Tibial artery (tissue), 4 donors: ENCODE results near the gene PIGN.
A peak's percentile ranks its signal among the peaks of the same experiment; 100 is the strongest.
"Not testable (repeated sequence)": the region's sequence is repeated elsewhere in the genome, so short reads cannot be mapped to it uniquely, and the experiment has no call there.

Source experiments
- DNase-seq, 2 donors: peaks; one replicate each; pipeline ENCODE4 v3.0.0-alpha.2; 2019
- H3K27ac ChIP-seq, 2 donors: fragments of 200-600 bp; sonication (generic) in 1 of 2; 1 replicate in 1 of 2; 2 replicates in 1 of 2; pipeline ENCODE4 v1.5.1; 2018 to 2019; ENCODE audit warnings: mild to moderate bottlenecking in 1 of 2
- H3K27me3 ChIP-seq, 2 donors: fragments of 200-600 bp; sonication (generic) in 1 of 2; one replicate each; pipeline versions ENCODE4 v1.5.1 to v1.6.0; 2016 to 2019
- H3K36me3 ChIP-seq, 3 donors: fragments of 200-600 bp; sonication (generic) in 2 of 3; one replicate each; pipeline ENCODE4 v1.5.1; 2016 to 2019; ENCODE audit warnings: mild to moderate bottlenecking in 2 of 3
- H3K4me1 ChIP-seq, 4 donors: fragments of 200-600 bp; sonication (generic) in 2 of 4; 1 replicate in 3 of 4; 2 replicates in 1 of 4; pipeline ENCODE4 v1.5.1; 2016 to 2019
- H3K4me3 ChIP-seq, 2 donors: fragments of 200-600 bp; sonication (generic) in 1 of 2; 1 replicate in 1 of 2; 2 replicates in 1 of 2; pipeline ENCODE4 v1.5.1; 2018 to 2019; ENCODE audit warnings: mild to moderate bottlenecking in 2 of 2
- H3K9me3 ChIP-seq, 3 donors: fragments of 200-600 bp; sonication (generic) in 1 of 3; one replicate each; pipeline ENCODE4 v1.5.1; 2016 to 2019
- intact Hi-C: fragments of 100-400 bp; cut with DNase I; formaldehyde crosslinking; loops from one replicate; pipeline ENCODE4 v1.15.0; 2023; ENCODE audit warnings: low total_unique reads
- TF ChIP-seq, protein P1 (sequence below), 2 experiments: fragments of 200-600 bp in 1 of 2; fragments of 450-650 bp in 1 of 2; IDR thresholded peaks; one replicate each; pipeline ENCODE4 v1.5.1; 2017 to 2019; ENCODE audit warnings: antibody characterized with exemption in 2 of 2, mild to moderate bottlenecking in 1 of 2, moderate library complexity in 1 of 2

The PIGN gene

DNA sequence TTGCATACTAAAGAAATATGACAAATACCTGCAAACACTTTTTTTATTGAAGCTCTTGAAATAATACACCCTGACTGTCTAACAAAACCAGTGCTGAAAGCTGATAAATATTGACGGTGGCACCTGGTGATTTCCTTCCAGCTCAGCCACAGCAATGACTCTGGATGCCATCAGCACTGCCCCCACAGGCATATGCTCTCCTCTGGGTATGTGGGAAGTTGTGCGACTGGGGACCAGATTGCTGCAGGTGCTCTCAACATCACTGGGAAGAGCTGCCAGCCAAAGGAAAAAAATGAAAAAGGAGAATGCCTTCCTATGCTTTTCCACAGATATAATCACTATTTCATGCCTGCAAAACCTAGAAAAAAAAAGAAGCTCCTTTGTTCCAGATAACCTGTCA is 141.5 kb downstream of the PIGN start:
- no peaks in the 10 kb centered on the region for H3K4me1 ChIP-seq
- DNase-seq, result no peak
- H3K27ac ChIP-seq, result no peak overlapping the region
- no peak overlapping the region for H3K4me3 ChIP-seq
- intact Hi-C loops, result no loop called here
- H3K27me3 ChIP-seq, result no peaks in the 10 kb centered on the region
- H3K9me3 ChIP-seq, result no peaks in the 10 kb centered on the region
- TF ChIP-seq, protein P1, sequence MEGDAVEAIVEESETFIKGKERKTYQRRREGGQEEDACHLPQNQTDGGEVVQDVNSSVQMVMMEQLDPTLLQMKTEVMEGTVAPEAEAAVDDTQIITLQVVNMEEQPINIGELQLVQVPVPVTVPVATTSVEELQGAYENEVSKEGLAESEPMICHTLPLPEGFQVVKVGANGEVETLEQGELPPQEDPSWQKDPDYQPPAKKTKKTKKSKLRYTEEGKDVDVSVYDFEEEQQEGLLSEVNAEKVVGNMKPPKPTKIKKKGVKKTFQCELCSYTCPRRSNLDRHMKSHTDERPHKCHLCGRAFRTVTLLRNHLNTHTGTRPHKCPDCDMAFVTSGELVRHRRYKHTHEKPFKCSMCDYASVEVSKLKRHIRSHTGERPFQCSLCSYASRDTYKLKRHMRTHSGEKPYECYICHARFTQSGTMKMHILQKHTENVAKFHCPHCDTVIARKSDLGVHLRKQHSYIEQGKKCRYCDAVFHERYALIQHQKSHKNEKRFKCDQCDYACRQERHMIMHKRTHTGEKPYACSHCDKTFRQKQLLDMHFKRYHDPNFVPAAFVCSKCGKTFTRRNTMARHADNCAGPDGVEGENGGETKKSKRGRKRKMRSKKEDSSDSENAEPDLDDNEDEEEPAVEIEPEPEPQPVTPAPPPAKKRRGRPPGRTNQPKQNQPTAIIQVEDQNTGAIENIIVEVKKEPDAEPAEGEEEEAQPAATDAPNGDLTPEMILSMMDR (IDR thresholded peaks at IDR 0.05), result no peak
- H3K36me3 ChIP-seq, result peaks cover 0 to 15% (median 8%) of the 10 kb centered on the region in 3 donors

GRCh38 chr18:62044490-62045000 is 142.3 kb downstream of the PIGN start:
- intact Hi-C loops, result no loop called here
- TF ChIP-seq, protein P1 (IDR thresholded peaks at IDR 0.05), result no peak
- Histone ChIP-seq H3K4me3 (no peak overlapping the region), H3K27me3 (no peaks in the 10 kb centered on the region), H3K27ac (no peak overlapping the region), H3K4me1 (no peaks in the 10 kb centered on the region), H3K36me3 (peaks cover 0 to 15% (median 8%) of the 10 kb centered on the region in 3 donors), H3K9me3 (no peaks in the 10 kb centered on the region)
- no peak for DNase-seq

GRCh38 chr18:62037989-62038778 is 148.7 kb downstream of the PIGN start:
- H3K27ac ChIP-seq, result peak overlapping the region; percentile 19 to 22
- TF ChIP-seq, protein P1 (IDR thresholded peaks at IDR 0.05), result no peak
- no peak overlapping the region for H3K4me3 ChIP-seq
- peaks cover 0 to 16% (median 7%) of the 10 kb centered on the region in 4 donors for H3K4me1 ChIP-seq
- DNase-seq, result no peak
- peaks cover 0 to 5% (median 0%) of the 10 kb centered on the region in 3 donors for H3K36me3 ChIP-seq
- H3K27me3 ChIP-seq, result no peaks in the 10 kb centered on the region
- intact Hi-C loops, result loop anchor here (10.0 kb wide), 1 partner anchor 403 kb away; no protein-coding TSS in a partner anchor
- H3K9me3 ChIP-seq, result no peaks in the 10 kb centered on the region

GRCh38 chr18:62037012-62037742 is 149.7 kb downstream of the PIGN start:
- Histone ChIP-seq H3K27ac (peak overlapping the region in 1 of 2 donors; percentile 19), H3K27me3 (no peaks in the 10 kb centered on the region), H3K4me3 (no peak overlapping the region), H3K9me3 (no peaks in the 10 kb centered on the region), H3K4me1 (peaks cover 0 to 16% (median 7%) of the 10 kb centered on the region in 4 donors), H3K36me3 (peaks cover 0 to 5% (median 0%) of the 10 kb centered on the region in 3 donors)
- TF ChIP-seq, protein P1 (IDR thresholded peaks at IDR 0.05), result no peak
- no peak for DNase-seq
- intact Hi-C loops, result loop anchor here (10.0 kb wide), 1 partner anchor 402 kb away; no protein-coding TSS in a partner anchor

GRCh38 chr18:62034286-62034685 is 152.6 kb downstream of the PIGN start:
- H3K4me3 ChIP-seq, H3K27me3 ChIP-seq, H3K27ac ChIP-seq, H3K36me3 ChIP-seq, H3K9me3 ChIP-seq, DNase-seq: not testable (repeated sequence)
- intact Hi-C loops, result loop anchor here (10.0 kb wide), 1 partner anchor 399 kb away; no protein-coding TSS in a partner anchor
- H3K4me1 ChIP-seq, result peaks cover 0 to 16% (median 7%) of the 10 kb centered on the region in 4 donors
